Measurements from ENCODE around the gene STK17A.
A peak's percentile ranks its signal among the peaks of the same experiment; 100 is the strongest.

The STK17A gene

GRCh38 chr7:43646603-43647338 lies 63.9 kb downstream of the STK17A start:
- peaks cover 77% of the 10 kb centered on the region for H3K4me1 ChIP-seq (ENCODE audit: low read depth, poor library complexity, severe bottlenecking)
- H3K27ac ChIP-seq, result peak overlapping the region; percentile 67
- H3K27me3 ChIP-seq (ENCODE audit: insufficient read depth, low read depth), result no peaks in the 10 kb centered on the region
- H2AFZ ChIP-seq (ENCODE audit: low read depth), result no peak overlapping the region
- peak overlapping the region; percentile 10; the same call in 1 of the 2 replicates for H3K9ac ChIP-seq
- H3K79me2 ChIP-seq (ENCODE audit: insufficient read depth, low read depth), result peaks cover 41% of the 10 kb centered on the region; the same call in 1 of the 2 replicates
- H3K4me2 ChIP-seq, result peak overlapping the region; percentile 93
- H4K20me1 ChIP-seq (ENCODE audit: insufficient read depth), result no peaks in the 10 kb centered on the region
- no peak for TF ChIP-seq CTCF (conservative IDR thresholded peaks at IDR 0.05; ENCODE audit: low read depth, low read length)
- H3K4me3 ChIP-seq (IDR thresholded peaks at IDR 0.05; ENCODE audit: insufficient read depth, low read depth, low read length), result no peak overlapping the region
- H3K36me3 ChIP-seq (ENCODE audit: insufficient read depth), result no peaks in the 10 kb centered on the region; the same call in 1 of the 2 replicates

- H3K4me1 ChIP-seq (ENCODE audit: low read depth, poor library complexity, severe bottlenecking), result peaks cover 82% of the 10 kb centered on the region
- no peaks in the 10 kb centered on the region; the same call in 1 of the 2 replicates for H3K36me3 ChIP-seq (ENCODE audit: insufficient read depth)
- no peaks in the 10 kb centered on the region for H3K27me3 ChIP-seq (ENCODE audit: insufficient read depth, low read depth)
- H3K27ac ChIP-seq, result peak overlapping the region; percentile 67
- H3K4me3 ChIP-seq (IDR thresholded peaks at IDR 0.05; ENCODE audit: insufficient read depth, low read depth, low read length), result no peak overlapping the region
- no peaks in the 10 kb centered on the region for H4K20me1 ChIP-seq (ENCODE audit: insufficient read depth)
- peak overlapping the region; percentile 10; the same call in 1 of the 2 replicates for H3K9ac ChIP-seq
- peaks cover 46% of the 10 kb centered on the region; the same call in 1 of the 2 replicates for H3K79me2 ChIP-seq (ENCODE audit: insufficient read depth, low read depth)
- peak overlapping the region; percentile 93 for H3K4me2 ChIP-seq
- no peak overlapping the region for H2AFZ ChIP-seq (ENCODE audit: low read depth)
- TF ChIP-seq CTCF (conservative IDR thresholded peaks at IDR 0.05; ENCODE audit: low read depth, low read length), result no peak
Observed at GRCh38 chr7:43647339-43647672, 64.4 kb downstream of the STK17A start.

- no peak overlapping the region for H2AFZ ChIP-seq (ENCODE audit: low read depth)
Observed at GRCh38 chr7:43647673-43648472, 65.0 kb downstream of the STK17A start.

More at GRCh38 chr7:43647673-43648472, 65.0 kb downstream of the STK17A start:
- H3K4me2 ChIP-seq, result peak overlapping the region; percentile 93
- H3K36me3 ChIP-seq (ENCODE audit: insufficient read depth), result no peaks in the 10 kb centered on the region; the same call in 1 of the 2 replicates
- H3K27ac ChIP-seq, result peak overlapping the region; percentile 67
- peak overlapping the region; percentile 10; the same call in 1 of the 2 replicates for H3K9ac ChIP-seq
- peaks cover 42% of the 10 kb centered on the region; the same call in 1 of the 2 replicates for H3K79me2 ChIP-seq (ENCODE audit: insufficient read depth, low read depth)
- H3K4me3 ChIP-seq (IDR thresholded peaks at IDR 0.05; ENCODE audit: insufficient read depth, low read depth, low read length), result no peak overlapping the region
- H3K4me1 ChIP-seq (ENCODE audit: low read depth, poor library complexity, severe bottlenecking), result peaks cover 88% of the 10 kb centered on the region
- H4K20me1 ChIP-seq (ENCODE audit: insufficient read depth), result no peaks in the 10 kb centered on the region
- no peaks in the 10 kb centered on the region for H3K27me3 ChIP-seq (ENCODE audit: insufficient read depth, low read depth)
- no peak; the same call in 1 of the 2 replicates for TF ChIP-seq CTCF (conservative IDR thresholded peaks at IDR 0.05; ENCODE audit: low read depth, low read length)
